ENCODE measurements around the gene ARHGAP45.
A peak's percentile ranks its signal among the peaks of the same experiment; 100 is the strongest.
"Not testable (repeated sequence)": the region's sequence is repeated elsewhere in the genome, so short reads cannot be mapped to it uniquely, and the experiment has no call there.

ARHGAP45 gene

DNA sequence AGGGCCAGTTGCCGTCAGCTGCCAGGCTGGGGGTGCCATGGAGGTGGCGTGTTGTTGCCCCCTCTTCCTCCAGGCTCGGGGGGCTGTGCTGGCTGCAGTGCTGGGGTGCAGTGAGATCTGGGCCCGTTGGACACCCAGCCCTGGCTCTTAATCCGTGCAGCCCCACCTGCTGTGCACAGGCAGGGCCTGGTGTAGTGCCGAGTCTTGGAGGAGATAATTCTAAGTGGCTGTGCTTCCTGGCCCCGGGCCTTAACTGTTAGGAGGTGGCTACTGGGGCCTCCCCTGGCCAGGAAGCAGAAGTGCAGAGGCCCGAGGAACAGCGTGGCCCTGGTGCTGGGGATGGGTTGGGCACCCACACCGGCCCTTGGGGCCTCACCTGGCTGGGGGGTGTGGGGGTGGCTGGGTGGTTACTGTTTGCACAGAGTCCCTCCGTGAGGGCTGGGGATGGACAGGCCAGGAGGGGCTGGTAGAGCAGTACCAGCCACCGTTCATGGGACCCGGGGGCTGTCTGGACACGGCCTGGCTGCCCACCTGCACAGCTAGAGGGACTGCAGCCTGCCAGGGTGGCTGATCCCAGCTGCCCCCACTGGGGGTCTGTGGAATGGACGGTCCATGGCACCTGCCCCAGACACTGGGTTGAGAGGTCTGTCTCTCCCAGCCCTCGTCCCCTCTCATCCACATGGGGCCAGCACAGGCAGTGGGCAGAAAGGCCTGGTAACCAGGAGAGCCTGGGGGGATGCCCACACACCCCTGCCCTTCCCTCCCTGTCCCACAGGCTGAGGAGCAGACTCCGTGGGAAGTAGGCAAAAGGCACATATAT is 40.1 kb downstream of the ARHGAP45 start:
- peak; percentile 40 to 58 (median 42) for DNase-seq

DNA sequence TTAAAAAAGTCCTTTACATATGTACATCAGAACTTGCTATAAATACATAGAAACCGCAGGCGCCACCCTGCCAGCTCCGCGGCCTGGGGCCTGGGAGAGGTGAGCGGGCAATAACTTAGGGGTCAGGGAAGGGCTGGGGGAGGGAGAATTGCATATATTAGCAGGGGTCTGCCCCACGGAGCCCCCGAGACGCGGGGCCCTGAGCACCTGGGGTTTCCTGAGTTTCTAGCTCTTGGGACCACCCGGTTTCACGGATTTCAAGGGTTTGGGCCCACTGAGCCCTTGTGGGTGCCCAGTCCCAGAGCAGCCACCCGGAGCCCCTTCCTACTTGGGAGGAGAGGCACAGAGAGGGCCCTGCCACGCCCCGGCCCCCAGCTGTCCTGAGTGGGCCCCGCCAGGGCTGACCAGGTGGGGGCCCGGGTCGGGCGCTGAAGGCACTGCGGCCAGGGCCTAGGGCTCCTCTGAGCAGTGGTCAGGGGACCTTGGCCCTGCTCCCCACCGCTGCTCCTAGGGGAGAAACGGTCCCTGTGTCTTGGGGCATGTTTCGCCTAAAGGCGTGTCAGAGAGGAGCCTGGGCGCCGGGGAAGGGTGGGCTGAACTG is 40.8 kb downstream of the ARHGAP45 start:
- DNase-seq = no peak

DNA sequence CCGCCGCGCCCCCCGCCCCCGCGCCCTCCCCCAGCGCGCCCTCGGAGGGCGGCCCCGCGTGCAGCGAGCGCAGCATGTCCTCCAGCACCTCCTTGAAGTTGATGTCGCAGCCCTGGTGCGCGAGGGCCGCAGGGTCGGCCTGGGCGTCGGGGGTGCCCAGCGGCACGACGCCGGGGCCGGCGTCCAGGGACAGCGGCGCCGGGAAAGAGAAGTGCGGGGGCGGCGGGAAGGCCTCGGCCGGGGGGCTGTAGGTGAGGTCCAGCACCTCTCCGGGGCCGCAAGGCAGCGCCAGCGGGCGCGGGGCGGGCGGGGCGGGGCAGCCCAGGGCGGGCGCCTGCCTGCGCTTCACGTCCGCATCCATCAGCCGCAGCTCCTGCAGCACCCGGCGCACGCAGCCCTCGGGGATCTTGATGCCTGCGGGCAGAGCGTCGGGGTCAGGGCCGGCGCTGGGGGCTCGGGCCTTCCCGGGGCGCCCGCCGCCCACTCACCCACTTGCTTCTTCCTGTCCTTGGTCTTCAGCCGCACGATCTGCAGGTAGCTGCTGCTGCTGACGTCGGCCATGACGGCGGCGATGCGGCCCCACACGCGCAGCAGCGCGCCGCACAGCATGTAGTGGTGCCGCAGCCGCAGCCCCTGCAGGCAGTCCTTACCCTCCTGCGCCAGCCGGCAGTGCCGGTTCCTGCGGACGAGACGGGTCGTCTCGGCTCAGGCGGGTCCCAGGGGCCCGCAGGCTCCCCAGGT is 41.5 kb downstream of the ARHGAP45 start:
- no peak for DNase-seq

DNA sequence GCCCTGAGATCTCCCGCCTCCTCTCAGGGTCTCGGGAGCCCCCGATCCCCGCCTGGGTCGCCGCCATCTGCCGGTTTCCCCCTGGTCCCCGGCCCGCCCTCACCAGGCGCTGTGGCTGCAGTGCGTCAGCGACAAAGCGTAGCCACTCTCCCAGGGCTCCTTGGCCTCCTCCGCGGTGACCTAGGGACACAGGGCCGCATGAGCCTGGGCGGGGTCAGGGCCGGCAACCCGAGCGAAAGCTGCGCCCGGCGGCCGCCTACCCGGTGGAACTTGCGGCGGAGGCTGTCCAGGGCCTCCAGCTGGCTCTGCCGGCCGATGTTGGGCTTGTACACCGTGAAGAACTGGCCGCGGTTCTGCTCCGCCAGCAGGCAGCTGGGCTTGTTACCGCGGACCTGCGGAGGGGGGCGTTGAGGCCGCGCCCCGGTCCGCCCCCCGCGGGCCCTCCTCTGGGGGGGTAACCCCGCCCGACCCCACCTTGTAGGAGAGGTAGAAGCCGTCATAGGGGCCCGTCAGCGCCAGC is 42.1 kb downstream of the ARHGAP45 start:
- no peak for DNase-seq

DNA sequence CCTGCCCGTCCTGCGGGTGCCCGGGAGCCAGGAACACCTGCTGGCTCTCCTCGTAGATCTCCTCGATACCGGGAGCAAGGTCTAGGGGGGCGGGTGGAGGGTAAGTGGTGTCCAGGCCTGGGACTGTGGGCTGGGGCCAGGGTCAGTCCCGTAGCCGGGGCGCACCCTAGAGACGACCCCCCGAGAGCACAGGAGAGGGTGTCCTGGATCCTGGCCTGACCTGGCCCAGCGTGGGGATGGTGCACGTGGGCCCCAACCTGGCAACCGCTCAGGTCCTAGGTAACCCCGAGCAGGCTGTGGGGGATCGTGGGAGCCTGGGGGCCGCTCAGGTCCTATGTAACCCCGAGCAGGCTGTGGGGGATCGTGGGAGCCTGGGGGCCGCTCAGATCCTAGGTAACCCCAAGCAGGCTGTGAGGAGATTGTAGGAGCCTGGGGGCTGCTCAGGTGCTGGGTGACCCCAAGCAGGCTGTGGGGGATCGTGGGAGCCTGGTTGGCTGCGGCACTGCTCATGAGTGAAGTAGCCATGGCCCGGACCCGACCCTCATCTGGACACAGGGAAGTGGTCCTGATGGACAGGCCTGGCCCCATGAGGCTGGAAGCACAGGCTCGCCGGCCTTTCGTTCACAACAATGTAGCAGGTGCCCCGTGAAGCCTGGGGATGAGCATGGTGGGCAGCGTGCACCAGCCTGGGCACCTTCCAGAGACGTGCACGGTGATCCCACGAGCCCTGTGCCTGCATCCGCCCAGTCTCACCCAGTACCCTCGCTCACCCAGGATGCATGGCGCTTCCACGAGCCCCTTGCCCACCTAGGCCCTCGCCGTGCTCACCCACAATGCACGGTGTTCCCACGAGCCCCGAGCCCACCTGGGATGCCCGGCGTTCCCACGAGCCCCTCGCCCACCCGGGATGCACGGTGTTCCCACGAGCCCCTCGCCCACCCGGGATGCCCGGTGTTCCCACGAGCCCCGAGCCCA is 43.0 kb downstream of the ARHGAP45 start:
- DNase-seq = no peak

DNA sequence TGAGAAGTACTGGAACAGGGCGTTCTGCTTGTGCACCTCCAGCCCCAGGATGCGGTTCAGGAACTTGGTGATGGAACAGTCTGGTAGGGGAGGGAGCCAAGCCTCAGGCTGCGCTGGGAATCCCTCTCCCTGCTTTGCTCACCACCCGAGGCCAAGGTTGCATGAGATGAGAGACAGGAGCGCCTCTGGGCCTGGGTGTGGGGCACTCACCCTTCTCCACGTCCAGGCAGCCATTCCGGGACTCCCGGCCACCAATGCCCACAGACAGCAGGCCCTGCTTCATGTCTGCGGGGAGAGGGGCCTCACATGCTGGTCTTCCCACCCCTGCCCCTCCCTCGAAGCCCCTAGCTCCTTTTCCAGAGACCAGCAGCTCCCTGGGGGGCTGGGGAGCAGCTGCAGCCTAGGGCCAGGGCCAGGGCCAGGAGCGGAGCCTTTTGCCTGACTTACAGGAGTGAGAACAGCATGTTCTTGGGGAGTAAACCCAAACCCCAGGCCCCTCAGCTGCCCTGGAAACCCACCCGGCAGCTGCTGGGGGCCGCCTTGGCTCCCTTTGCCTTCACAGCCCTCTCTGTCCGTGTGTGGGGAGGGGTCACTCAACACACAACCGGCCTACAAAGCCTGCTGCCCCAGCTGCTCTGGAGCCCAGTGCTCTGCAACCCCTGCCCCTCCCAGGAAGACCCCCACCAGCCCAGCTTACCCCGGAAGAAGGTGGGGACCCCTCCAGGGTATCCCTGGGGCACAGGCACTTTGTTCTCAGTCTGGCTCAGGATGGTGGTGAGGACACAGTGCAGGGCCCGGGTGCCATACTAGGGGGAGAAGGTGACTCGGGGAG is 44.1 kb downstream of the ARHGAP45 start:
- no peak for DNase-seq

DNA sequence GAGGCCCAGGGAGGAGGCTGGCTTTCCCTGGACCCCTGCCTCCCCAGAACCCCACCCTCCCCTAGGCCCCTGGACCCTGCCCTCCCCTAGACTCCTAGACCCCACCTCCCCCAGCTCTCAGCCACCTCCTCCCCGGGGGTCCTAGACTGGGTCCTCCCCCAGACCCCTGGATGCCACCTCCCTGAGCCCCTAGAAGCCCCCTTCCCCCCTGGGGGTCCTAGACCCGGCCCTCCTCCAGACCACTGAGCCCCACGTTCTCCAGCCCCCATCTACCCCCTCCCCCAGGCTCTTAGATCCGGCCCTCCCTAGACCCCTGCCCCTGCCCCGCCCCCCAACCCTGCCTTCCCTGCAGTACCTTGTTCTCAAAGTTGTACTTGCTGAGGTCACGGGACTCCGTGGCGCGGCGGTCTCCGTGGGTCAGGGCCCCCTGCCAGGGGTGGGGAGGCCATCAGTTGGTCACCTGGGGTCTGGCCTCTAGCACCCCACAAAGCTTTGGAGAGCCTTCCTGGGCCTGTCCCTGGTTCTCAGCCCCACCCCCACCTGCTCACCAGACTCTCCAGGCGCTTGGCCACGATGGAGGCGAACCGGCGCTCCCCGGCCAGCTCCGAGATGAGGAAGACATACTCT is 44.8 kb downstream of the ARHGAP45 start:
- no peak for DNase-seq

DNA sequence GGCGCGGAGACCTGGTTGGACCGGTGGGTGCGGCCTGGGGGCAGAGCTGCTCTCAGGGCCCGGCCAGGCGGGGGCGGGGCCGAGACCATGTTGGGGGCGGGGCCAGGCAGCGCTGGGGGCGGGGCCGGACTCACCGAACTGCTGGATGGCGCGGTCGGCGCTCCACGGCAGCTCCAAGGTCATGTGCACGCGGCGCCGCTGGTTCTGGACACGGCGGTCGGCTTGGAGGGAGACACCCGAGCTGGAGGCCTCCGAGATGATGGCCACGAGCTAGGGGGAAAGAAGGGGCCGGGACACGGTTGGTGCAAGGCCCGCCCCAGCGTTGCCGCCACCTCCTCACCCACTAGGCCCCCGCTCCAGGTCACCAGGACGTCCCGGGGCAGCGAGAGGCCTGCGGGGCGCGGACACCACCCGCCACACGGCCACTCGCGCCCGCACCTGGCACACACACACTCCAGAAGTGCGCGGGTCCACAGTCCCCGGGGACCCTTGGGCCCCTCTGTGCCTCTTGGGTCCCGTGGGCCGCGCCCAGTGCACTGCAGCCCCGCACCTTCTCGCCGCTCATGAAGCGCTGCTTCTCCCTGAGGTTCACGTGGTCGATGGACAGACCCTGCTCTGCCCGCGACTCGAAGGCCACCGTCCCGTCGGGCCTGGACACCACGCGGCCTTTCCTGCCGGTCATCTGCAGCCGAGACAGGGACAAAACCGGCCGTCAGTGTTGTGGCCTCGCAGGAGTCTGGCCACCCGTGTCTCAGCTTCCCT is 45.5 kb downstream of the ARHGAP45 start:
- peak in 1 of 3 donors; percentile 37 for DNase-seq

DNA sequence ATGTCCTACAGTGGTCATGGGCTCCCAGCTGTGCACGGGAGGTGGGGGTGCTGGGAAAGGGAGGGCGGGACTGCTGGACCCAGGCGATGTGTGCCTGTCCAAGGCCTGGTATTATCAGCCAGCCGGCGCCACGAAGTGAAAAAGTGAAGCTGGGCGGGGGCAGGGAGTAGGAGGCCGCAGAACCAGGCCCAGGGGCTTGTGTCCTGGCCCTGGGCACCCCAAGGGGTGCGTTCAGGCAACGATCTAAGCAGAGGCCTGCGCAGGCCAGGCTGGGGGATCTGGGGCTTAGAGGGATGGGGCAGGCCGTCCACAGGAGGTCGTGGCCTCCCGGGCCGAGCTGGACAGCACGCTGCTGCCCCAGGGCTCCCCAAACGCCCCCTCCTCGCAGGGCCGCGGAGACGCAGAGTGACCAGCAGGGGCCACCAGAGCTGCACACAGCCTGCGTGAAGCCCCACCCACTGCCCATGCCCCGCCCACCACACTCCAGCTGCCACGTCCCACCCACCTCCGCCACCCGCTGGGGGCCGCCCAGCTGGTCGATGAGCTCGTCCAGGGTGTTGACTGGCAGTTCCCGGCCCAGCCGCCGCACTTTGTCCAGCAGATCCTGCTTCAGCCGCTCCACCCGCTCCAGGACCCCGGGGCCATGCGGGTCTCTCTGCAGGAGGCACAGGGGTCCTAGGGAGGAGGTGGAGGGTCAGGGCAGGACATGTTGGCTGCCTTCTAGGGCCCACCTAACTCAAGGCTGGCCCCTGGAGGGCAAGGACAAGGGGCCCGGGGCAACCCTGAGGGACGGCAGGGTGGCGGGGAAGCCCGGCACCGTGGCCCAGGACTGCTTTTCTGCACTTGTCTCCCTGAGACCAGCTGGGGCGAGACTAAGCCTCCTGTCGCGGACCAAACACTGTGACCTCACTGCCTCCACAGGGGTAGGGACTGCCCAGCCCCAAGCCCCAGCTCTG is 46.3 kb downstream of the ARHGAP45 start:
- DNase-seq = peak; percentile 95 to 99 (median 97)

DNA sequence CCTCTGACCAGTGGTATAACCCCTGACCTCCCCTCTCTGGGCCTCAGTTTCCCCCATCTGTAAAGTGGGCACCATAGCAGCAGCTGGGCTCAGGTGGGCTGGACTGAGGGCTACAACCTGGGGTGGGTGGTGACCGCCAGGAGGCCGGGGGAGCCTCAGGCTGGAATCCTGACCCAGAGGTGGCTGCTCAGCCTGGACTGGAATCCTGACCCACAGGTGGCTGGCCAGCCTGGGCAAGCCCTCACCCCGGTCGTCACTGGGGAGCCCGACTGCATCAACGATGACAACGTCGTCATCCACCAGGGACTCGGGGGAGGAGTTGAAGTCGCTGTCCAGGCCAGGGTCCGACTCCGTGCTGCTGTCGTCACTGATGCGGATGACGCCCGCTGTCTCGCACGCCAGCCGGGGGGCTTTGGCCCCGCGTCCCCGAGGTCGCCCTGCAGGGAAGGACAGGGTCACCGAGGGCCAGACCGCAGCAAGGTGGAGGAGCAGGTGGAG is 47.1 kb downstream of the ARHGAP45 start:
- no peak for DNase-seq

DNA sequence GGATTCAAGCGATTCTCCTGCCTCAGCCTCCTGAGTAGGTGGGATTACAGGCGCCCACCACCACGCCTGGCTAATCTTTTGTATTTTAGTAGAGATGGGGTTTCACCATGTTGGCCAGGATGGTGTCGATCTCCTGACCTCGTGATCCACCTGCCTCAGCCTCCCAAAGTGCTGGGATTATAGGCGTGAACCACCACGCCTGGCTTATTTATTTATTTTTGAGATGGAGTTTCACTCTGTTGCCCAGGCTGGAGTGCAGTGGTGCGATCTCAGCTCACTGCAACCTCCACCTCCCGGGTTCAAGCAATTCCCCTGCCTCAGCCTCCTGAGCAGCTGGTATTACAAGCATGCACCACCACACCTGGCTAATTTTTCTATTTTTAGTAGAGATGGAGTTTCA is 47.8 kb downstream of the ARHGAP45 start:
- DNase-seq = not testable (repeated sequence)

DNA sequence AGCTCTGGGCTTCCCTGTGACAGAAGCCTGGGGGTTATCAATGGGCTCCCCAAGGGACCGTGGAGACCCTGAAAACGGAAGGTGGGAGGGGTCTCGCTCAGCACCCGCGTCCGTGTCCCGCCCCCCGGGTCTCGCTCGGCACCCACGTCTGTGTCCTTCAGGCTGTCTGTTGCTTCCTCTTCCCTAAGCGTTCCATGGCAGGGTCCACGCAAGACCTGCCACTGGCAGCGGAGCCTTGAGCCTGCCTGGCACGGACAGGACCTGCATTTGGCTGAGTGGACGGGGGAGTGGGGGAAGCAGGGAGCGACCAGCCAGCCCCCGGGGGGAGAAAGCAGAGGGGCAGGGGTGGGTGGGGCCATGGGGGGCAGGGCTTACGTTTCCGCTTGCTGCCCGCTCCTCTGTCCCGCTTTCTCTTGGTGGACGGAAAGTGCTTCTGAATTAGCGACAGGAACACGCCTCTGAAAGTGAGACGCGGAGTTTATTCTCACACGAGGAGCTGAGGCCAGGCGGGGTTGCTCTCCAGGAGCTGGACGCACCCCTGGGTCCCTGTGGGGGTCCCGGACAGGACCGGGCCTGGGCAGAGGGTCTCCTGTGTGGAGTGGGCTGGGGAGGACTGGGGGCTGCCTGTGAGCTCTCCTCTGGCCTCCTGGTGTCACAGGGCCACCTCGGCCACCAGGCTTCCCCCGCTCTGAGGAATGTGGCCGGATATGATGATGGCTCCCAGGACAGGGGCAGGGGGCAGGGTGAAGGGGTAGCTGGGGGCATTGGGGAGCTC is 48.9 kb downstream of the ARHGAP45 start:
- DNase-seq = no peak

DNA sequence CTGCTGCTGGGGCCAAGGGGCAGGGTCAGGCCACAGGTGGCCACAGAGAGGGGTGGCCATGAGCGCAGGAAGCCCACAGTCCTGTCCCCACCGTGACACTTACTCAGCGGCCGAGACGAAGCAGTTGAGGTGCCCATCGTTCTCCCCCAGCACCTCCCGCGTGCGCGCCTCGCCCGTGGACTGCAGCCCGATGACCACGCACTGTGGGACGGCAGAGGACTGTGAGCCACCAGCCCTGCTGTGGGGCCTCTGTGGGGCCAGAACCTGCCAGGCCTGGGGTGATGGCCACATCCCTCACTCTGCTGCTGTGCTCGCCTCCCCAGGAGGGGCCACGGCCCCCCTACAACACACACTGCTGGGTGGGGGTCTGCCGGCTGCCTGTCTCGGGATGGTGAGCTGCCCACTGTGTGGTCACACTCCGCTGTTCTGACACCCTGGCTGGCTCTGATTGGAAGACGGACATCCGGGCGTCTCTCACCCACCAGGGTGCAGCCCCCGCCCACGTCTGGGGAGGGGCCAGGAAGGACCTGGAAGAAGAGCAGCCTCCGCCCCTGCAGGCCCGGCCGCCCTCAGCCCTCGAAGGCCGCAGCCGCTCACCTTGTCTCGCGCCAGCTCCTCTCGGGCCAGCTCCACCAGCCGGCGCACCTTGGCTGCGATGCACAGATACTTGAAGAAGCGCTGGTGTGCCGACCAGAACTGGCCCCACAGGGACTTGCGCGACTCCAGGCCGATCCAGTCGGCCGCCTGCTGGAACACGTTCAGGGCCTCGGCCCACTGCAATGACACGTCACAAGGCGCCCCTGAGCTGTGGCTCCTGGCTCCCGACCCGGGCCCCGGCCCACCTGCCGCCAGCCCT is 50.0 kb downstream of the ARHGAP45 start:
- DNase-seq = no peak

DNA sequence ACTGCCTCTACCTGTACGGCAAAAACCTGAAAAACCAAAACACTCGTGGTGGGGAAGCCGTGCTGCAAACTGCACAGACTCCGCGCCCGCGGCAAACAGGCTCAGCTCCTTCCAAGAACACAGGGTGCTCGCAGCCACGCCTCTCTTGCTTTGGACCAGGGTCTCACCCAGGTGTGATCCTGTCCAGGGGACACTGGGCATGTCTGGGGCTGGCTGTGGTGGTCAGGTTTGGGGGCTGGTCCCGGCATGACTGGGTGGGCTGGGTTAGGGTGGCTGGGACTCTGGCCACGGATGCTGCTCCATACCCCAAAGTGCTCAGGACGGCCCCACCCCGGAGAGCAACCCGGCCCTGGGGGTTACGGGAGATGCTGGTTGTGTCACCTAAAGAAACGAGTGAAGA is 50.7 kb downstream of the ARHGAP45 start:
- DNase-seq = no peak

DNA sequence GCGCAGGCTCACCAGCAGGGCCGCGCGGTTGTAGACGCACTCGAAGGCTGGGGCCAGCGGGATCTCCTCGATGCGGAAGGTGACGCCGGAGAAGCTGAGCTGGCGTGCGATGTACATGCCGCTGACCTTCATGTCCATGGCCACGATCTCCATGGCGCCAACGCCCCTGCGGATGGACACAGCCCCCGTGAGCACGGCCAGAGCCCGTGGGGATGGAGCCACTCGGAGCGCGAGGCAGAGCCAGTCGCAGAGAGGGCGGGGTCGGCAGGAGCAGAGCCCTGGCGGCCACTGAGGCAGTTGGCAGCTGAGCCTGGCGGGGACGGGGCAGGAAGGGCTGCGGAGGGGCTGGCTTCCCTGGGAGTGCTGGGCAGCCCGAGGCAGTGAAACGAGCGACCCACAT is 52.0 kb downstream of the ARHGAP45 start:
- no peak for DNase-seq

DNA sequence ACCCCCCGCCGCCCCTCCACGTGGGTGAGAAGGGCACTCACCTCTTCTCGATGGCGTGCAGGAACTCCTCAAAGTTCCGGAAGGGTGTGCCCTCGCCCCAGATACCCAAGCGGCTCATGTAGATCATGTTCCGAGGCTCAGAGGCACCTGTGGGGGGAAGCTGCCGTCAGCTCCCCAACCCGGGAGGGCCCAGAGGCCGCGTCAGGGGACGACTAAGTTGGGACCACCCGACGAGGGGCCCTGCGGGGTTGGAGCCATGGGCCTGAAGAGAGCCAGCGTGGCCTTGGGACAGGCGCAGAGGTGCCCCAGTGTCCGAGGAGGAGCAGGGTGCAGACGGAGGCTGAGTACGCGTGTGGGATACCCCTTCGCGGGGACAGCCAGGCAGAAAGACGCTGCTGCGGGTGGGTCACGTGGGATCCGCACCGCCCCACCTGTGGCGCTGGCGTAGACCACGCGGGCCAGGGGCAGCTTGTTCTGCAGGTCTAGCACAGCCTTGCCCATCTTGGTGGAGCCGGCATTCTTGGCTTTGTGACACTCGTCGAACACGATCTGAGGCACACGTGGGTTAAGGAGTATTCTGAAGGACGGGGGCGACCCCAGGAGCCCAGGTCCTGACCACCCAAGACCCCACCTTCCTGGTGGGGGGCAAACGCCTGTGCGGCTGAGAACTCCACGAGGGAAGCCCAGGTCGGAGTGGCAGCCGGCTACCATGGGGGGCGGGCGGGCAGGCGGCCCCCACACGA is 52.7 kb downstream of the ARHGAP45 start:
- DNase-seq = no peak
